DOHH2 (cell line): Measurements from ENCODE around the gene C7orf57.

Source experiments
- EZH2phosphoT487 ChIP-seq: fragments of 200-600 bp; sonication (generic); IDR thresholded peaks from 2 replicates; pipeline ENCODE4 v1.6.1; 2017; ENCODE audit warnings: borderline replicate concordance, mild to moderate bottlenecking, antibody characterized with exemption, low read length, moderate library complexity, mixed read lengths
- TF ChIP-seq, protein P1 (sequence below): fragments of 200-600 bp; sonication (generic); IDR thresholded peaks from one replicate; pipeline ENCODE4 v1.5.1; 2014; ENCODE audit warnings: antibody characterized with exemption, mild to moderate bottlenecking, low read depth, low read length; ENCODE audit not compliant: poor library complexity, severe bottlenecking

DNA sequence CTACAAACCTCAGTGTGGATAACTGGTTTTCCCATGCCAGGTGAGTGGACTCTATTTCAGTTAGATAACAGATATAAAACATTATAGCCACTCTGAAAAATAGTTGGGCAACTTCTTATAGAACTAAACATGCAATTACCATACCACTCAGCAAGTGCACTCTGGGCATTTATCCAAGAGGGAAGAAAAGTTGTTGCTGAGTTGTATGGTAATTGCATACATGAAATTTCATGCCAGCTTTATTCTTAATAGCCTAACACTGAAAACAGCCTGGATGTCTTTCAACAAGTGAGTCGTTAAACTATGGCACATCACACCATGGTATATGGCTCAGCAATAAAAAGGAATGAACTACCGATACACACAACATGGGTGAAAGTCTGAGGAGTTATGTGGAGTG lies 43.1 kb downstream of the C7orf57 start:
- TF ChIP-seq, protein P1, sequence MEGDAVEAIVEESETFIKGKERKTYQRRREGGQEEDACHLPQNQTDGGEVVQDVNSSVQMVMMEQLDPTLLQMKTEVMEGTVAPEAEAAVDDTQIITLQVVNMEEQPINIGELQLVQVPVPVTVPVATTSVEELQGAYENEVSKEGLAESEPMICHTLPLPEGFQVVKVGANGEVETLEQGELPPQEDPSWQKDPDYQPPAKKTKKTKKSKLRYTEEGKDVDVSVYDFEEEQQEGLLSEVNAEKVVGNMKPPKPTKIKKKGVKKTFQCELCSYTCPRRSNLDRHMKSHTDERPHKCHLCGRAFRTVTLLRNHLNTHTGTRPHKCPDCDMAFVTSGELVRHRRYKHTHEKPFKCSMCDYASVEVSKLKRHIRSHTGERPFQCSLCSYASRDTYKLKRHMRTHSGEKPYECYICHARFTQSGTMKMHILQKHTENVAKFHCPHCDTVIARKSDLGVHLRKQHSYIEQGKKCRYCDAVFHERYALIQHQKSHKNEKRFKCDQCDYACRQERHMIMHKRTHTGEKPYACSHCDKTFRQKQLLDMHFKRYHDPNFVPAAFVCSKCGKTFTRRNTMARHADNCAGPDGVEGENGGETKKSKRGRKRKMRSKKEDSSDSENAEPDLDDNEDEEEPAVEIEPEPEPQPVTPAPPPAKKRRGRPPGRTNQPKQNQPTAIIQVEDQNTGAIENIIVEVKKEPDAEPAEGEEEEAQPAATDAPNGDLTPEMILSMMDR, result no peak
- no peak for TF ChIP-seq EZH2phosphoT487
